HepG2 (cell line): ENCODE data around the gene C16orf89. TPM values are rescaled to one million over a fixed set of nuclear protein-coding genes. Genes with fewer than 3 reads are reported as not detected.

Experiments used
- ATAC-seq: fragments of 200-7000 bp; cut with Tn5 transposase; 3 replicates; pipeline ENCODE4 v1.9.1; 2020; ENCODE audit warnings: mild to moderate bottlenecking, moderate library complexity
- BruUV-seq: library from RNA; stranded (reverse); fragments of 400-500 nt; replicated peaks from 2 replicates; lab custom pipeline; 2021; lab: Mats Ljungman, UMichigan
- CTCF ChIA-PET: fragments of 300-600 bp; formaldehyde crosslinking; extraction: SDS; loops from one replicate; lab custom pipeline; 2021; ENCODE audit warnings: low total read pairs, inconsistent platforms, low intra/inter-chr PET ratio; lab: Yijun Ruan, JAX
- POLR2A ChIA-PET: fragments of 350-600 bp; sonication (Branson Sonifier 250); formaldehyde crosslinking; loops from one replicate; lab custom pipeline; 2020; ENCODE audit warnings: antibody characterized with exemption, inconsistent platforms; lab: Yijun Ruan, JAX
- DNase-seq: peaks from one replicate; pipeline ENCODE4 v3.0.0-alpha.2; 2015; ENCODE audit warnings: low spot score
- FAIRE-seq: peaks from 3 replicates; lab custom pipeline; 2011; peaks lifted over from hg19 to GRCh38; lab: Jason Lieb, UNC
- H2AFZ ChIP-seq: one replicate; pipeline ENCODE4 v1.6.1; 2011; ENCODE audit warnings: low read length, inconsistent platforms
- H3K27ac ChIP-seq: fragments of 300-600 bp; 3 replicates; pipeline ENCODE4 v1.8.0; 2011; ENCODE audit warnings: mixed run types, mild to moderate bottlenecking, mixed read lengths, low read length, inconsistent platforms; ENCODE audit not compliant: insufficient read depth; ENCODE audit errors: extremely low read length
- H3K27me3 ChIP-seq, 2 experiments: fragments of 200-600 bp in 1 of 2; 2 replicates in 1 of 2; 3 replicates in 1 of 2; pipeline versions ENCODE4 v1.6.0 to v1.8.0; 2011; ENCODE audit warnings: low read length in 2 of 2, mild to moderate bottlenecking in 2 of 2, moderate library complexity in 2 of 2, inconsistent platforms in 1 of 2; ENCODE audit not compliant: insufficient read depth in 2 of 2, control insufficient read depth in 1 of 2
- H3K36me3 ChIP-seq, 2 experiments: fragments of 200-600 bp in 1 of 2; replicated peaks in 1 of 2; 2 replicates in 1 of 2; 3 replicates in 1 of 2; pipeline versions ENCODE4 v1.5.1 to v1.8.0; 2011; ENCODE audit warnings: low read length in 2 of 2, inconsistent platforms in 1 of 2; ENCODE audit not compliant: insufficient read depth in 2 of 2, control insufficient read depth in 1 of 2
- H3K4me1 ChIP-seq: 2 replicates; pipeline ENCODE4 v1.5.1; 2012; ENCODE audit warnings: low read length, inconsistent platforms; ENCODE audit not compliant: insufficient read depth
- H3K4me2 ChIP-seq: 2 replicates; pipeline ENCODE4 v1.6.0; 2011; ENCODE audit warnings: low read depth, low read length, inconsistent platforms
- H3K4me3 ChIP-seq, 3 experiments: fragments of 200-600 bp in 1 of 3; sonication (generic), shearing (Covaris generic) in 1 of 3; replicated peaks in 1 of 3; 2 replicates each; pipeline ENCODE4 v1.5.1; 2011 to 2016; ENCODE audit warnings: low read length in 3 of 3, inconsistent platforms in 2 of 3, low read depth in 2 of 3, mild to moderate bottlenecking in 2 of 3, control low read depth in 1 of 3, mixed read lengths in 1 of 3; ENCODE audit not compliant: insufficient read depth in 1 of 3
- H3K79me2 ChIP-seq: one replicate; pipeline ENCODE4 v1.6.1; 2011; ENCODE audit warnings: low read length, inconsistent platforms; ENCODE audit not compliant: insufficient read depth
- H3K9ac ChIP-seq: 2 replicates; pipeline ENCODE4 v1.6.0; 2011; ENCODE audit warnings: mild to moderate bottlenecking, low read depth, low read length, inconsistent platforms; ENCODE audit not compliant: insufficient read depth
- H3K9me3 ChIP-seq: 2 replicates; pipeline ENCODE4 v1.5.1; 2012; ENCODE audit warnings: mild to moderate bottlenecking, low read length
- H4K20me1 ChIP-seq: 2 replicates; pipeline ENCODE4 v1.6.0; 2011; ENCODE audit warnings: inconsistent platforms, mild to moderate bottlenecking, low read length, moderate library complexity; ENCODE audit not compliant: insufficient read depth
- HIVEP1 ChIP-seq: sonication (generic); formaldehyde crosslinking; IDR thresholded peaks from 2 replicates; pipeline ENCODE4 v1.4.0; 2020; ENCODE audit warnings: mild to moderate bottlenecking, missing genetic modification reagents
- HOMEZ ChIP-seq: IDR thresholded peaks from 2 replicates; pipeline ENCODE4 v1.6.1; 2016; ENCODE audit warnings: low read depth
- KDM5B ChIP-seq: sonication (generic); formaldehyde crosslinking; IDR thresholded peaks from 2 replicates; pipeline ENCODE4 v1.4.0; 2020; ENCODE audit warnings: missing genetic modification reagents, mild to moderate bottlenecking, borderline replicate concordance
- MXD3 ChIP-seq: IDR thresholded peaks from 2 replicates; pipeline ENCODE4 v1.6.1; 2016; ENCODE audit warnings: mild to moderate bottlenecking, missing biosample characterization, missing genetic modification reagents
- PRMT3 ChIP-seq: sonication (generic); formaldehyde crosslinking; IDR thresholded peaks from 2 replicates; pipeline ENCODE4 v1.8.1; 2022; ENCODE audit warnings: low read depth, mild to moderate bottlenecking, moderate library complexity, missing genetic modification reagents, borderline replicate concordance
- PRPF4 ChIP-seq: fragments of 200-400 bp; formaldehyde crosslinking; IDR thresholded peaks from 2 replicates; pipeline ENCODE4 v1.6.1; 2016; ENCODE audit warnings: low read length, low read depth; ENCODE audit not compliant: poor library complexity, severe bottlenecking
- REST ChIP-seq, 2 experiments: IDR thresholded peaks; 2 replicates each; pipeline ENCODE4 v1.6.1; 2011 to 2012; ENCODE audit warnings: low read length in 2 of 2, borderline replicate concordance in 1 of 2, low read depth in 1 of 2, mild to moderate bottlenecking in 1 of 2, moderate library complexity in 1 of 2
- ZKSCAN1 ChIP-seq: fragments of 150-350 bp; IDR thresholded peaks from 2 replicates; pipeline ENCODE4 v1.6.1; 2014; ENCODE audit warnings: low read length
- ZNF337 ChIP-seq: sonication (generic); formaldehyde crosslinking; IDR thresholded peaks from 2 replicates; pipeline ENCODE4 v1.5.1; 2020; ENCODE audit warnings: missing genetic modification reagents, low read depth, mild to moderate bottlenecking, borderline replicate concordance
- ZNF343 ChIP-seq: sonication (generic); formaldehyde crosslinking; IDR thresholded peaks from 2 replicates; pipeline ENCODE4 v1.4.0; 2020; ENCODE audit warnings: mild to moderate bottlenecking, missing genetic modification reagents
- ZNF616 ChIP-seq: sonication (generic); formaldehyde crosslinking; IDR thresholded peaks from 2 replicates; pipeline ENCODE4 v1.5.0; 2020; ENCODE audit warnings: low read depth, mild to moderate bottlenecking, missing genetic modification reagents
- ZNF724P ChIP-seq: sonication (generic); formaldehyde crosslinking; IDR thresholded peaks from 2 replicates; pipeline ENCODE4 v1.8.0; 2022; ENCODE audit warnings: missing genetic modification reagents, borderline replicate concordance
- ZNF768 ChIP-seq: sonication (generic); formaldehyde crosslinking; IDR thresholded peaks from 2 replicates; pipeline ENCODE4 v1.4.0; 2020; ENCODE audit warnings: missing genetic modification reagents
- WGBS: methylation state at CpG from one replicate; pipeline ENCODE4 v1.1.6; 2017; ENCODE audit warnings: low lambda C conversion rate; 5-methylcytosine and 5-hydroxymethylcytosine counted together
- in situ Hi-C: cut with HindIII; loops from 2 replicates; pipeline ENCODE4 v1.10.0; 2017; ENCODE audit warnings: low pct_unique_long_range_greater_than_20kb; ENCODE audit not compliant: extremely low pct_ligation_motif_present
- intact Hi-C: fragments of 100-400 bp; cut with micrococcal nuclease; formaldehyde crosslinking; loops from one replicate; pipeline ENCODE4 v1.10.0; 2022; ENCODE audit not compliant: unreplicated experiment
- polyA plus RNA-seq, 8 experiments: library from polyadenylated mRNA; depleted of rRNA in 3 of 8; stranded (reverse) in 7 of 8; unstranded in 1 of 8; fragments of >200 nt; fragmentation: Illumina TruSeq in 4 of 8; extraction: Trizol in 4 of 8; gene quantifications; 2 replicates each; pipeline versions ENCODE4 v1.2.1 to v1.2.3, GENCODE V29; 2011 to 2016; ENCODE audit warnings: low read depth in 4 of 8, missing spikeins in 1 of 8, mixed read lengths in 1 of 8; ENCODE audit not compliant: insufficient read depth in 1 of 8
- total RNA-seq, 5 experiments: library from RNA; depleted of rRNA; stranded (reverse); fragments of >200 nt; fragmentation: Illumina TruSeq; extraction: Trizol; gene quantifications; 2 replicates each; pipeline ENCODE4 v1.2.3, GENCODE V29; 2016; ENCODE audit warnings: low read depth in 1 of 5

The C16orf89 gene
- total and polyA plus RNA-seq, 2 of the 13 experiments (the other 11 are each of a cell fraction or from before 2014, with no cell fraction given): 1.9 to 3.4 TPM

GRCh38 chr16:5008311-5008731, 57.4 kb downstream of the C16orf89 start:
- no peak overlapping the region for H3K4me3 ChIP-seq
- H3K9me3 ChIP-seq: no peaks in the 10 kb centered on the region
- ChIA-PET CTCF (no interaction called here), POLR2A (no interaction called here)
- in situ Hi-C loops: no loop called here
- H3K4me1 ChIP-seq: peaks cover 36% of the 10 kb centered on the region
- no peak overlapping the region for H3K4me2 ChIP-seq
- peaks cover 8 to 62% of the 10 kb centered on the region in 2 experiments; a peak in 4 of 5 replicates for H3K27me3 ChIP-seq
- WGBS: 24% methylated on average over 13 of the region's 18 CpGs
- no TSS peak for BruUV-seq
- H4K20me1 ChIP-seq: no peaks in the 10 kb centered on the region
- H2AFZ ChIP-seq: no peak overlapping the region
- TF ChIP-seq ZNF337 (no peak), ZNF724P (no peak), ZKSCAN1 (no peak), PRMT3 (CRISPR knock-in tag) (no peak), HOMEZ (CRISPR knock-in tag) (no peak), MXD3 (no peak), PRPF4 (no peak), HIVEP1 (CRISPR knock-in tag) (no peak), ZNF768 (CRISPR knock-in tag) (peak; percentile 43; the same call in 1 of the 2 replicates), ZNF616 (CRISPR knock-in tag) (no peak), REST (IDR thresholded peaks at IDR 0.05; ENCODE audit: borderline replicate concordance in 1 of 2, low read depth in 1 of 2, low read length in 2 of 2) (no peak), ZNF343 (CRISPR knock-in tag) (no peak), KDM5B (CRISPR knock-in tag) (peak; percentile 24; the same call in 1 of the 2 replicates)
- no peak overlapping the region for H3K9ac ChIP-seq
- no peak for DNase-seq
- H3K36me3 ChIP-seq: no peaks in the 10 kb centered on the region
- H3K79me2 ChIP-seq: no peaks in the 10 kb centered on the region
- intact Hi-C loops: no loop called here
- FAIRE-seq: no peak
- peak; percentile 40 for ATAC-seq
- no peak overlapping the region for H3K27ac ChIP-seq
